Keratinocyte (primary cell): ENCODE data around the gene IFNAR2. TPM values are rescaled to one million over a fixed set of nuclear protein-coding genes. Genes with fewer than 3 reads are reported as not detected.

Experiments used
- DNase-seq: peaks from one replicate; pipeline ENCODE4 v3.0.0-alpha.2; 2011; ENCODE audit warnings: low read depth, missing footprints, low spot score
- FAIRE-seq: peaks from 2 replicates; lab custom pipeline; 2011; peaks lifted over from hg19 to GRCh38; lab: Jason Lieb, UNC
- H2AFZ ChIP-seq: 2 replicates; pipeline ENCODE4 v1.6.0; 2012; ENCODE audit warnings: low read length, control low read depth, inconsistent platforms; ENCODE audit not compliant: control insufficient read depth
- H3K27ac ChIP-seq: 2 replicates; pipeline ENCODE4 v1.5.1; 2011; ENCODE audit warnings: low read length; ENCODE audit not compliant: control insufficient read depth, insufficient read depth
- H3K27me3 ChIP-seq: 3 replicates; pipeline ENCODE4 v1.6.0; 2011; ENCODE audit warnings: low read length; ENCODE audit not compliant: control insufficient read depth, insufficient read depth; ENCODE audit errors: extremely low read depth
- H3K36me3 ChIP-seq, 2 experiments: 2 replicates in 1 of 2; 3 replicates in 1 of 2; pipeline ENCODE4 v1.5.1; 2011; ENCODE audit warnings: low read length in 2 of 2, mild to moderate bottlenecking in 1 of 2; ENCODE audit not compliant: control insufficient read depth in 2 of 2, insufficient read depth in 2 of 2; ENCODE audit errors: extremely low read depth in 1 of 2
- H3K4me1 ChIP-seq: 3 replicates; pipeline ENCODE4 v1.5.1; 2011; ENCODE audit warnings: low read length; ENCODE audit not compliant: control insufficient read depth, insufficient read depth; ENCODE audit errors: extremely low read depth
- H3K4me2 ChIP-seq: 3 replicates; pipeline ENCODE4 v1.6.0; 2011; ENCODE audit warnings: low read depth, low read length; ENCODE audit not compliant: control insufficient read depth, insufficient read depth; ENCODE audit errors: extremely low read depth
- H3K4me3 ChIP-seq, 3 experiments: fragments of 200-600 bp in 1 of 3; sonication (generic) in 1 of 3; 2 replicates in 2 of 3; 3 replicates in 1 of 3; pipeline ENCODE4 v1.5.1; 2011 to 2016; ENCODE audit warnings: low read length in 3 of 3, mild to moderate bottlenecking in 3 of 3, control low read depth in 2 of 3, inconsistent platforms in 1 of 3, low read depth in 1 of 3, mixed read lengths in 1 of 3, mixed run types in 1 of 3, moderate library complexity in 1 of 3; ENCODE audit not compliant: control insufficient read depth in 2 of 3, insufficient read depth in 2 of 3; ENCODE audit errors: extremely low read depth in 1 of 3
- H3K79me2 ChIP-seq: 2 replicates; pipeline ENCODE4 v1.6.0; 2012; ENCODE audit warnings: low read length; ENCODE audit not compliant: control insufficient read depth, insufficient read depth
- H3K9ac ChIP-seq: 3 replicates; pipeline ENCODE4 v1.6.0; 2011; ENCODE audit warnings: low read length; ENCODE audit not compliant: control insufficient read depth, insufficient read depth; ENCODE audit errors: extremely low read depth
- H3K9me1 ChIP-seq: 3 replicates; pipeline ENCODE4 v1.6.0; 2011; ENCODE audit warnings: low read length; ENCODE audit not compliant: control insufficient read depth, insufficient read depth; ENCODE audit errors: extremely low read depth
- H3K9me3 ChIP-seq: 2 replicates; pipeline ENCODE4 v1.5.1; 2012; ENCODE audit warnings: low read depth, low read length; ENCODE audit not compliant: control insufficient read depth
- H4K20me1 ChIP-seq: 3 replicates; pipeline ENCODE4 v1.6.0; 2011; ENCODE audit warnings: low read length; ENCODE audit not compliant: control insufficient read depth, insufficient read depth; ENCODE audit errors: extremely low read depth
- EZH2 ChIP-seq: IDR thresholded peaks from one replicate; pipeline ENCODE4 v1.6.1; 2012; ENCODE audit warnings: inconsistent platforms, mild to moderate bottlenecking, low read length, moderate library complexity
- dilution Hi-C: fragments of 300-500 bp; cut with MboI; formaldehyde crosslinking; loops from one replicate; pipeline ENCODE4 v1.7.0; 2020; ENCODE audit warnings: low sequenced_read_pairs; ENCODE audit not compliant: extremely low pct_ligation_motif_present
- polyA plus RNA-seq, 5 experiments: library from polyadenylated mRNA; depleted of rRNA in 3 of 5; stranded (reverse) in 3 of 5; stranded (forward) in 1 of 5; unstranded in 1 of 5; fragments of >200 nt; gene quantifications; 1 replicate in 1 of 5; 2 replicates in 3 of 5; 3 replicates in 1 of 5; pipeline versions ENCODE4 v1.2.1 to v1.2.3, GENCODE V29; 2011 to 2012; ENCODE audit warnings: missing spikeins in 2 of 5, low read depth in 1 of 5, low replicate concordance in 1 of 5
- TF ChIP-seq, protein P1 (sequence below), 3 experiments: IDR thresholded peaks in 1 of 3; conservative IDR thresholded peaks in 1 of 3; optimal IDR thresholded peaks in 1 of 3; 2 replicates in 2 of 3; 3 replicates in 1 of 3; pipeline versions ENCODE3 to v1.5.1; 2011; ENCODE audit warnings: low read length in 3 of 3, mild to moderate bottlenecking in 3 of 3, moderate library complexity in 2 of 3, control low read depth in 1 of 3, inconsistent platforms in 1 of 3; ENCODE audit not compliant: insufficient read depth in 2 of 3; ENCODE audit errors: extremely low read depth in 1 of 3

Gene IFNAR2
- polyA plus RNA-seq, 1 donor (not counting 4 experiments of a cell fraction or from before 2014, with no cell fraction given), result 23.0 TPM

DNA sequence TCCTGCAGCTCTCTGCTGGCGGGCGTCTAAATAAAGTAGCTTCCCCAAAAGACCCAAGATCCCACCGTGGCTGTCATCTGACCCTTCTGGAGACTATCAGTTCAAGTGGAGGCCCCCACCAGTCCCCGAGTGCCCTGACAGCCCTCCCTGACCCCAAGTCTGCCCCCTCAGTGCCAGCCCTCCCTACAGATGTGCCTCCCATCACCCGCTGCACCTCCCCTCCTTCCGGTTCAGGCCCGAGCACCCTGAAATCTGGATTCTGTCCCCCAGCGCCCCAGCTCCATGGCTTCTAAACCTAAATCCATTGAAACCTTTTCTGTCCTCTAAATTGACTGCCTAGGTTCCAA, 37.0 kb downstream of the IFNAR2 start:
- peak overlapping the region; percentile 86 for H3K9ac ChIP-seq
- TF ChIP-seq, protein P1, sequence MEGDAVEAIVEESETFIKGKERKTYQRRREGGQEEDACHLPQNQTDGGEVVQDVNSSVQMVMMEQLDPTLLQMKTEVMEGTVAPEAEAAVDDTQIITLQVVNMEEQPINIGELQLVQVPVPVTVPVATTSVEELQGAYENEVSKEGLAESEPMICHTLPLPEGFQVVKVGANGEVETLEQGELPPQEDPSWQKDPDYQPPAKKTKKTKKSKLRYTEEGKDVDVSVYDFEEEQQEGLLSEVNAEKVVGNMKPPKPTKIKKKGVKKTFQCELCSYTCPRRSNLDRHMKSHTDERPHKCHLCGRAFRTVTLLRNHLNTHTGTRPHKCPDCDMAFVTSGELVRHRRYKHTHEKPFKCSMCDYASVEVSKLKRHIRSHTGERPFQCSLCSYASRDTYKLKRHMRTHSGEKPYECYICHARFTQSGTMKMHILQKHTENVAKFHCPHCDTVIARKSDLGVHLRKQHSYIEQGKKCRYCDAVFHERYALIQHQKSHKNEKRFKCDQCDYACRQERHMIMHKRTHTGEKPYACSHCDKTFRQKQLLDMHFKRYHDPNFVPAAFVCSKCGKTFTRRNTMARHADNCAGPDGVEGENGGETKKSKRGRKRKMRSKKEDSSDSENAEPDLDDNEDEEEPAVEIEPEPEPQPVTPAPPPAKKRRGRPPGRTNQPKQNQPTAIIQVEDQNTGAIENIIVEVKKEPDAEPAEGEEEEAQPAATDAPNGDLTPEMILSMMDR (optimal IDR thresholded peaks at IDR 0.05 in 1 of 3, IDR thresholded peaks at IDR 0.05 in 1 of 3, conservative IDR thresholded peaks at IDR 0.05 in 1 of 3; ENCODE audit: extremely low read depth in 1 of 3, insufficient read depth in 2 of 3, low read length in 3 of 3), result no peak
- TF ChIP-seq EZH2, result no peak
- H3K27ac ChIP-seq, result peak overlapping the region; percentile 70
- H3K79me2 ChIP-seq, result peaks cover 5% of the 10 kb centered on the region
- H3K36me3 ChIP-seq, result no peaks in the 10 kb centered on the region
- no peaks in the 10 kb centered on the region for H3K27me3 ChIP-seq
- peak overlapping the region; percentile 72 for H2AFZ ChIP-seq
- H4K20me1 ChIP-seq, result no peaks in the 10 kb centered on the region
- DNase-seq, result no peak
- H3K4me2 ChIP-seq, result peak overlapping the region; percentile 76
- no peak for FAIRE-seq
- H3K4me1 ChIP-seq, result peaks cover 16% of the 10 kb centered on the region
- H3K4me3 ChIP-seq, result peak overlapping the region; percentile 75 to 87 (median 81)
- no peaks in the 10 kb centered on the region for H3K9me1 ChIP-seq
- H3K9me3 ChIP-seq, result no peaks in the 10 kb centered on the region
- dilution Hi-C loops, result no loop called here

DNA sequence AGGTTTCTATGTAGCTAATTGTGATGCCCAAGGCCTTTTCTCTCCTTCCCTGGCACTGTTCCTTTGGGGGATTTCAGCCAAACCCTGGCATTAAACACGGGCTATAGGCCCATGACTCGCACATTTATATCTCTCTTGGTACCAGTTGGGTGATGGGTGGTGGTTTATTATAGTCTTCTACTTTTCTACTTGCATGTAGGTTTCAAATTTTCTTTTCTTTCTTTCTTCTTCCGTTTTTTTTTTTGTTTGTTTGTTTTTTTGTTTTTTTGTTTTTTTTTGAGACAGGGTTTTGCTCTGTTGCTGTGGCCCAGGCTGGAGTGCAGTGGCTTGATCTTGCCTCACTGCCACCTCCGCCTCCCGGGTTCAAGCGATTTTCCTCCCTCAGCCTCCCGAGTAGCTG, 37.5 kb downstream of the IFNAR2 start:
- H3K27ac ChIP-seq, result peak overlapping the region; percentile 70
- DNase-seq (no peak), FAIRE-seq (no peak)
- H2AFZ ChIP-seq, result peak overlapping the region; percentile 30
- H3K9me1 ChIP-seq, result no peaks in the 10 kb centered on the region
- dilution Hi-C loops, result no loop called here
- H4K20me1 ChIP-seq, result no peaks in the 10 kb centered on the region
- no peaks in the 10 kb centered on the region for H3K9me3 ChIP-seq
- peak overlapping the region; percentile 76 for H3K4me2 ChIP-seq
- peaks cover 5% of the 10 kb centered on the region for H3K79me2 ChIP-seq
- no peaks in the 10 kb centered on the region for H3K36me3 ChIP-seq
- H3K9ac ChIP-seq, result peak overlapping the region; percentile 86
- peak overlapping the region; percentile 75 to 87 (median 81) for H3K4me3 ChIP-seq
- H3K27me3 ChIP-seq, result no peaks in the 10 kb centered on the region
- TF ChIP-seq, protein P1 (optimal IDR thresholded peaks at IDR 0.05 in 1 of 3, IDR thresholded peaks at IDR 0.05 in 1 of 3, conservative IDR thresholded peaks at IDR 0.05 in 1 of 3; ENCODE audit: extremely low read depth in 1 of 3, insufficient read depth in 2 of 3, low read length in 3 of 3), result no peak
- no peak for TF ChIP-seq EZH2
- peaks cover 16% of the 10 kb centered on the region for H3K4me1 ChIP-seq
